IMR-90 (cell line): ENCODE measurements around the gene APOC1. TPM values are rescaled to one million over a fixed set of nuclear protein-coding genes. Genes with fewer than 3 reads are reported as not detected.

Source experiments
- ATAC-seq: fragments of 200-7000 bp; cut with Tn5 transposase; 2 replicates; pipeline ENCODE4 v1.9.1; 2020; ENCODE audit warnings: low read depth, mild to moderate bottlenecking, moderate library complexity
- BruUV-seq: library from RNA; stranded (reverse); fragments of 400-500 nt; replicated peaks from 2 replicates; lab custom pipeline; 2021; lab: Mats Ljungman, UMichigan
- CTCF ChIA-PET: fragments of 300-600 bp; formaldehyde crosslinking; extraction: SDS; loops from one replicate; lab custom pipeline; 2021; ENCODE audit warnings: antibody characterized with exemption; lab: Yijun Ruan, JAX
- POLR2A ChIA-PET: fragments of 300-600 bp; sonication (Branson Sonifier 250); formaldehyde crosslinking; loops from one replicate; lab custom pipeline; 2022; ENCODE audit warnings: antibody characterized with exemption; ENCODE audit not compliant: unreplicated experiment; lab: Charles Lee
- DNase-seq: peaks from one replicate; pipeline ENCODE4 v3.0.0; 2013
- H2AFZ ChIP-seq: replicated peaks from 2 replicates; pipeline ENCODE3; 2013; ENCODE audit warnings: low read length, mild to moderate bottlenecking; ENCODE audit not compliant: poor library complexity
- H2AK5ac ChIP-seq: 2 replicates; pipeline ENCODE4 v1.6.1; 2013; ENCODE audit warnings: low read depth, low read length, inconsistent platforms
- H2AK9ac ChIP-seq: replicated peaks from 2 replicates; pipeline ENCODE3; 2013; ENCODE audit warnings: mild to moderate bottlenecking, low read depth, low read length, moderate library complexity; ENCODE audit not compliant: poor library complexity
- H2BK120ac ChIP-seq: 2 replicates; pipeline ENCODE4 v1.6.1; 2013; ENCODE audit warnings: low read depth, low read length, inconsistent platforms
- H2BK15ac ChIP-seq: 3 replicates; pipeline ENCODE4 v1.6.1; 2013; ENCODE audit warnings: low read depth, low read length, inconsistent platforms
- H2BK20ac ChIP-seq: 2 replicates; pipeline ENCODE4 v1.6.1; 2013; ENCODE audit warnings: low read depth, mild to moderate bottlenecking, inconsistent platforms, low read length, moderate library complexity
- H2BK5ac ChIP-seq: 2 replicates; pipeline ENCODE4 v1.6.1; 2013; ENCODE audit warnings: mild to moderate bottlenecking, low read depth, low read length, inconsistent platforms; ENCODE audit not compliant: poor library complexity, severe bottlenecking
- H3K14ac ChIP-seq: replicated peaks from 2 replicates; pipeline ENCODE4 v1.6.1; 2013; ENCODE audit warnings: low read depth, low read length, inconsistent platforms
- H3K18ac ChIP-seq: 2 replicates; pipeline ENCODE4 v1.6.1; 2013; ENCODE audit warnings: low read depth, low read length, control low read depth
- H3K23ac ChIP-seq: 2 replicates; pipeline ENCODE4 v1.6.1; 2013; ENCODE audit warnings: low read depth, low read length, inconsistent platforms
- H3K27ac ChIP-seq: 2 replicates; pipeline ENCODE4 v1.5.1; 2013; ENCODE audit warnings: mild to moderate bottlenecking, control low read depth, low read length; ENCODE audit not compliant: insufficient read depth
- H3K27me3 ChIP-seq: 2 replicates; pipeline ENCODE4 v1.6.1; 2013; ENCODE audit warnings: low read length; ENCODE audit not compliant: control insufficient read depth, insufficient read depth
- H3K36me3 ChIP-seq: 2 replicates; pipeline ENCODE4 v1.6.1; 2013; ENCODE audit warnings: low read length, mixed read lengths; ENCODE audit not compliant: control insufficient read depth, insufficient read depth
- H3K4ac ChIP-seq: 2 replicates; pipeline ENCODE4 v1.6.1; 2013; ENCODE audit warnings: low read depth, low read length, inconsistent platforms
- H3K4me1 ChIP-seq: 2 replicates; pipeline ENCODE4 v1.6.1; 2013; ENCODE audit warnings: low read length, mixed read lengths; ENCODE audit not compliant: control insufficient read depth, insufficient read depth
- H3K4me2 ChIP-seq: 2 replicates; pipeline ENCODE4 v1.6.1; 2013; ENCODE audit warnings: low read depth, mild to moderate bottlenecking, control low read depth, low read length, moderate library complexity
- H3K4me3 ChIP-seq: 2 replicates; pipeline ENCODE4 v1.5.1; 2013; ENCODE audit warnings: low read depth, mild to moderate bottlenecking, control low read depth, low read length, moderate library complexity; ENCODE audit not compliant: insufficient read depth
- H3K56ac ChIP-seq: 2 replicates; pipeline ENCODE4 v1.6.1; 2013; ENCODE audit warnings: low read length, inconsistent platforms; ENCODE audit not compliant: insufficient read depth; ENCODE audit errors: extremely low read depth
- H3K79me1 ChIP-seq, 2 experiments: 2 replicates each; pipeline ENCODE4 v1.6.1; 2013; ENCODE audit warnings: low read length in 2 of 2, inconsistent platforms in 1 of 2, low read depth in 1 of 2
- H3K9ac ChIP-seq: 2 replicates; pipeline ENCODE4 v1.6.1; 2013; ENCODE audit warnings: low read depth, low read length, control low read depth
- H3K9me1 ChIP-seq: 2 replicates; pipeline ENCODE4 v1.6.1; 2013; ENCODE audit warnings: low read length, inconsistent platforms; ENCODE audit not compliant: insufficient read depth
- H3K9me3 ChIP-seq: 2 replicates; pipeline ENCODE4 v1.6.1; 2013; ENCODE audit warnings: low read length; ENCODE audit not compliant: control insufficient read depth, insufficient read depth
- H4K20me1 ChIP-seq: 2 replicates; pipeline ENCODE4 v1.6.1; 2013; ENCODE audit warnings: low read length, inconsistent platforms; ENCODE audit not compliant: insufficient read depth
- H4K5ac ChIP-seq: 2 replicates; pipeline ENCODE4 v1.6.1; 2013; ENCODE audit warnings: mild to moderate bottlenecking, low read depth, low read length, control low read depth
- H4K8ac ChIP-seq, 2 experiments: 2 replicates each; pipeline ENCODE4 v1.6.1; 2013; ENCODE audit warnings: low read depth in 2 of 2, low read length in 2 of 2, control low read depth in 1 of 2, inconsistent platforms in 1 of 2
- H4K91ac ChIP-seq: 2 replicates; pipeline ENCODE4 v1.6.1; 2013; ENCODE audit warnings: low read depth, low read length, inconsistent platforms; ENCODE audit not compliant: insufficient read depth
- BHLHE40 ChIP-seq: fragments of 150-350 bp; IDR thresholded peaks from 2 replicates; pipeline ENCODE4 v1.6.1; 2016; ENCODE audit warnings: mild to moderate bottlenecking, low read depth, low read length
- CEBPB ChIP-seq: IDR thresholded peaks from 2 replicates; pipeline ENCODE4 v1.6.1; 2012; ENCODE audit warnings: low read depth, low read length, improper control_type of control experiment
- CHD1 ChIP-seq: IDR thresholded peaks from 2 replicates; pipeline ENCODE4 v1.6.1; 2012; ENCODE audit warnings: low read depth, low read length, improper control_type of control experiment
- CTCF ChIP-seq: conservative IDR thresholded peaks from 2 replicates; pipeline ENCODE4 v1.5.1; 2012; ENCODE audit warnings: mild to moderate bottlenecking, low read depth, low read length, improper control_type of control experiment
- ELK1 ChIP-seq: fragments of 150-350 bp; IDR thresholded peaks from 2 replicates; pipeline ENCODE4 v1.6.1; 2016; ENCODE audit warnings: low read depth, mild to moderate bottlenecking, low read length, moderate library complexity, borderline replicate concordance
- FOS ChIP-seq: fragments of 150-350 bp; IDR thresholded peaks from 2 replicates; pipeline ENCODE4 v1.6.1; 2016; ENCODE audit warnings: low read depth, low read length
- MAFK ChIP-seq: IDR thresholded peaks from 2 replicates; pipeline ENCODE4 v1.6.1; 2012; ENCODE audit warnings: low read depth, low read length, improper control_type of control experiment
- MAZ ChIP-seq: IDR thresholded peaks from 2 replicates; pipeline ENCODE4 v1.6.1; 2012; ENCODE audit warnings: low read depth, mild to moderate bottlenecking, low read length, improper control_type of control experiment, moderate library complexity, borderline replicate concordance
- MXI1 ChIP-seq: IDR thresholded peaks from 2 replicates; pipeline ENCODE4 v1.6.1; 2012; ENCODE audit warnings: low read depth, mild to moderate bottlenecking, low read length, moderate library complexity, borderline replicate concordance
- NFE2L2 ChIP-seq: fragments of 150-350 bp; IDR thresholded peaks from 2 replicates; pipeline ENCODE4 v1.6.1; 2016; ENCODE audit warnings: low read depth, mild to moderate bottlenecking, low read length
- POLR2A ChIP-seq: IDR thresholded peaks from 2 replicates; pipeline ENCODE4 v1.6.1; 2012; ENCODE audit warnings: mild to moderate bottlenecking, low read depth, low read length
- RAD21 ChIP-seq: IDR thresholded peaks from 2 replicates; pipeline ENCODE4 v1.6.1; 2012; ENCODE audit warnings: low read length, improper control_type of control experiment
- RFX5 ChIP-seq: IDR thresholded peaks from 2 replicates; pipeline ENCODE4 v1.8.0; 2012; ENCODE audit warnings: low read depth, mild to moderate bottlenecking, low read length, moderate library complexity
- SMC3 ChIP-seq: fragments of 150-350 bp; IDR thresholded peaks from 2 replicates; pipeline ENCODE4 v1.6.1; 2016; ENCODE audit warnings: low read depth, mild to moderate bottlenecking, antibody characterized with exemption, low read length, moderate library complexity
- USF2 ChIP-seq: fragments of 150-350 bp; IDR thresholded peaks from 2 replicates; pipeline ENCODE4 v1.6.1; 2017; ENCODE audit warnings: mild to moderate bottlenecking, antibody characterized with exemption, low read length, low read depth
- WGBS, 2 experiments: methylation state at CpG; one replicate each; pipeline versions ENCODE4 v1.1.5 to v1.1.7; 2013; ENCODE audit warnings: missing lambda C conversion rate in 2 of 2; ENCODE audit not compliant: insufficient read length in 1 of 2; ENCODE audit errors: extremely low coverage in 2 of 2; 5-methylcytosine and 5-hydroxymethylcytosine counted together
- dilution Hi-C: fragments of 300-500 bp; cut with HindIII; formaldehyde crosslinking; loops from one replicate; pipeline ENCODE4 v1.14.3; 2018; ENCODE audit warnings: low sequenced_read_pairs; ENCODE audit not compliant: unreplicated experiment
- in situ Hi-C: fragments of 300-500 bp; cut with MboI; formaldehyde crosslinking; loops from 3 replicates; pipeline ENCODE4 v1.14.3; 2019; ENCODE audit warnings: low sequenced_read_pairs, inconsistent platforms, mixed read lengths
- intact Hi-C: fragments of 100-400 bp; cut with micrococcal nuclease; formaldehyde crosslinking; loops from 2 replicates; pipeline ENCODE4 v1.10.0; 2022
- polyA plus RNA-seq, 3 experiments: library from polyadenylated mRNA; depleted of rRNA; stranded (reverse); fragments of >200 nt; gene quantifications; 2 replicates each; pipeline ENCODE4 v1.2.3, GENCODE V29; 2012; ENCODE audit warnings: low replicate concordance in 1 of 3
- total RNA-seq: library from RNA; depleted of rRNA; stranded (reverse); fragments of >200 nt; gene quantifications from 2 replicates; pipeline ENCODE4 v1.2.3, GENCODE V29; 2012

The APOC1 gene
- total and polyA plus RNA-seq, 2 of the 4 experiments (the other 2 are of a cell fraction), result 1.1 TPM; not detected in 1

- Histone ChIP-seq H3K36me3 (peaks cover 43% of the 10 kb centered on the region), H3K27me3 (no peaks in the 10 kb centered on the region), H2AK9ac (no peak overlapping the region), H4K8ac (no peak overlapping the region), H3K4me1 (peaks cover 4% of the 10 kb centered on the region), H3K9ac (no peak overlapping the region), H3K4me3 (no peak overlapping the region), H4K5ac (no peak overlapping the region), H3K14ac (no peak overlapping the region), H2AK5ac (no peak overlapping the region), H4K20me1 (peaks cover 10% of the 10 kb centered on the region), H3K4me2 (no peak overlapping the region), H4K91ac (no peak overlapping the region), H3K79me1 (peaks cover 20 to 43% of the 10 kb centered on the region in 2 experiments), H2AFZ (no peak overlapping the region), H3K27ac (no peak overlapping the region), H3K23ac (no peak overlapping the region), H2BK15ac (no peak overlapping the region), H3K18ac (no peak overlapping the region), H3K9me3 (no peaks in the 10 kb centered on the region), H2BK120ac (no peak overlapping the region), H3K9me1 (peaks cover 3% of the 10 kb centered on the region; the same call in 1 of the 2 replicates), H3K4ac (no peak overlapping the region), H3K56ac (no peak overlapping the region), H2BK5ac (no peak overlapping the region), H2BK20ac (no peak overlapping the region)
- BruUV-seq, result no TSS peak
- no peak for ATAC-seq
- TF ChIP-seq ELK1 (no peak), CEBPB (no peak), FOS (no peak), SMC3 (no peak), BHLHE40 (no peak), MAZ (no peak), MAFK (no peak), POLR2A (no peak), MXI1 (no peak), CHD1 (no peak), USF2 (no peak), NFE2L2 (no peak), RAD21 (no peak), CTCF (no peak), RFX5 (no peak)
- in situ Hi-C loops, result no loop called here
- intact Hi-C loops, result no loop called here
- CTCF ChIA-PET, result no interaction called here
- WGBS, 2 experiments, result 91% methylated on average over 6 of the region's 9 CpGs; no CpG with 5 or more reads in 1 of the 2 experiments
- dilution Hi-C loops, result no loop called here
- DNase-seq, result no peak
- POLR2A ChIA-PET, result no interaction called here
These were observed 19.5 kb upstream of the APOC1 start for GRCh38 chr19:44894946-44895345.
